Measurements from ENCODE around the gene MNT. TPM values are rescaled to one million over a fixed set of nuclear protein-coding genes. Genes with fewer than 3 reads are reported as not detected.

The MNT gene
- total and polyA plus RNA-seq, 8 donors = 10.9 to 31.9 (median 16.3) TPM

DNA sequence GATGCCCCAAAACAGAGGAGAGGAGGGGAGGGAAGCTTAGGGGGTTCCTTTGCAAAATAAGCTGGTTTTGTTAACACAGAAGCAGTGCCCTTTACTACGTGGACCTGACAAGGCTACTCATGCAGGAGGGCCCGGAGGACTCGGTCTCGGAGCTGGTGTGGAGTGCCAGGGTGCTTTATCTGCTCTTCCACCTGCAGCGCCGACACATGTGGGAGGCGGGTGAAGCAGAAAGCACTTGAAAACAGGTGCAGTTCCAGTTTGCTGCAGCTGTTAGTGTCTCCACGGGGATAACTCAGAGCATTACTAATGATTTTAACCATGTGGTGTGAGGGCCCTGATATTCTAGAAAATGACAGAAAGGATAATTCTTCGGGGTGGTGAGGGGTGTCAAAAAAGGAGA, 35.0 kb upstream of the MNT start:
- no peak for DNase-seq
- Histone ChIP-seq H3K9me3 (no peaks in the 10 kb centered on the region), H3K4me3 (no peak overlapping the region), H3K4me1 (peaks cover 0 to 25% of the 10 kb centered on the region in 2 donors), H3K27ac (no peak overlapping the region), H3K27me3 (no peaks in the 10 kb centered on the region), H3K36me3 (peaks cover 0 to 55% of the 10 kb centered on the region in 2 donors)
- TF ChIP-seq CTCF (IDR thresholded peaks at IDR 0.05) = no peak
- no peak for ATAC-seq
- intact Hi-C loops (cut with DNase I) = no loop called here

DNA sequence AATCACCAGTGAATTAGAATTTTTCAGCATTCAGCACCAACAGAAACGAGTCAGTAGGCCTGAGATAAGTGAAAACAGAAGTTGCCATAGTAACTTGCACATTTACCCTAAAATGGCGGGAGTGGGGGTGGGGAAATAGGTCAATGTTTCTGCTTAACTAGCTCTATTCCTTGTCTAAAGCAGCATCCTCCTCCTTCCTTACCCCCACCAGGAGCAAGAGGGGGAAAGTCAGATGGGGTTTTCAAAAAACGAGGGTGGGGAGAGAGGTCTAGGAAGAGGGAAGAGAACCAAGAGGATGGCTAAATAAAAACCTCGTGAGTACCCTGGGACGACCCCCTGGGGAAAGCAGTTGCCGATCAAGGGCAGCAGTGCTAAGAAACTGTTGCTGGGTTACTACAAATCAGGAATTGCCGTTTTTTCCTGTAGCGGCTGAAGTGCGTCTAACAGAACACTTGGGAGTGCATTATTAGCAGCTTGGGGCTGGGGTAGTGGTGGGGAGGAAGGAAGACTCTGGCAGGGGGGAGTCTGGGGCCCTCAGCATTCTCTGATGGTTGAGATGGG, 34.4 kb upstream of the MNT start:
- no peak for TF ChIP-seq CTCF (IDR thresholded peaks at IDR 0.05)
- peaks cover 0 to 22% of the 10 kb centered on the region in 2 donors for H3K4me1 ChIP-seq
- H3K4me3 ChIP-seq = no peak overlapping the region
- no peak overlapping the region for H3K27ac ChIP-seq
- ATAC-seq (no peak), DNase-seq (no peak)
- no peaks in the 10 kb centered on the region for H3K9me3 ChIP-seq
- no peaks in the 10 kb centered on the region for H3K27me3 ChIP-seq
- peaks cover 0 to 54% of the 10 kb centered on the region in 2 donors for H3K36me3 ChIP-seq
- intact Hi-C loops (cut with DNase I) = no loop called here

DNA sequence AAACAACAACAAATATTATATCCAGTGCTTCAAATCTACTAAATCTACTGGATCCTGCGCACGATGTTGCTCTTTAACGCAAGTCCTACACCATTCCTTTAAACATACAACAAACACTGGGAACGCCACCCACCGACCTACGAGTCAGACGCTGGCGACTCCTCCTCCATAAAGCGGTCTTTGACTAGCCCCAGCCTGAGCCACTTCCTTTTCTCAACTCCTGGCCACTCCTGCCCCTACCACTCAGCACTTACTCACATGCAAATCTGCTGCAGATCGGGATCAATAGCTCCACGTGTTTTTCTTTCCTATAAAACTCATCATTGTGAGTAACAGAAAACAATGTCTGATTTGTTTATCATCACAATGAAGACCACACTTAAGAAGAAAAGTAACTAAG, 32.8 kb upstream of the MNT start:
- ATAC-seq = no peak
- no peak overlapping the region for H3K27ac ChIP-seq
- H3K4me3 ChIP-seq = no peak overlapping the region
- DNase-seq = no peak
- intact Hi-C loops (cut with DNase I) = no loop called here
- H3K36me3 ChIP-seq = peaks cover 0 to 54% of the 10 kb centered on the region in 2 donors
- no peaks in the 10 kb centered on the region for H3K9me3 ChIP-seq
- TF ChIP-seq CTCF (IDR thresholded peaks at IDR 0.05) = no peak
- H3K4me1 ChIP-seq = peaks cover 0 to 7% of the 10 kb centered on the region in 2 donors
- no peaks in the 10 kb centered on the region for H3K27me3 ChIP-seq

DNA sequence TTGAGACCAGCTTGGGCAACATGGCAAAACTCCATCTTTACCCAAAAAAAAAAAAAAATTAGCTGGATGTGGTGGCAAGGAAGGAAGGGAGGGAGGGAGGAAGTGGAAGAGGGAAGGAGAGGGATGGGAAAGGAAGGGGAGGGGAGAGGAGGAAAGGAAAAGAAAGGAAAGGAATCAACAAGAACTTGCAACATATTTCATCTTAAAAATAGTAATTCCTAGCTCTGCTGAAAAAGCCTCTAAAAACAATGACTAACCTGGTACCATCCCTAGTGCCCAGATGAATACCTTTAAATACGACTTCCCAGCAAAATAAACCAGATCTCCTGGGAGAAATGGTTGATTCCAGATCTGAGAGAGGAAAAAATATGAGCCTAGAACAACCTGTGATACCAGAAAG, 27.1 kb upstream of the MNT start:
- Histone ChIP-seq H3K4me3 (no peak overlapping the region), H3K27me3 (no peaks in the 10 kb centered on the region), H3K27ac (no peak overlapping the region), H3K9me3 (no peaks in the 10 kb centered on the region), H3K4me1 (no peaks in the 10 kb centered on the region), H3K36me3 (peaks cover 0 to 2% of the 10 kb centered on the region in 2 donors)
- no peak for TF ChIP-seq CTCF (IDR thresholded peaks at IDR 0.05)
- ATAC-seq (no peak), DNase-seq (no peak)
- intact Hi-C loops (cut with DNase I) = no loop called here

GRCh38 chr17:2427215-2427614, 26.4 kb upstream of the MNT start:
- Histone ChIP-seq H3K4me3 (no peak overlapping the region), H3K9me3 (no peaks in the 10 kb centered on the region), H3K27ac (no peak overlapping the region), H3K27me3 (no peaks in the 10 kb centered on the region), H3K36me3 (no peaks in the 10 kb centered on the region), H3K4me1 (no peaks in the 10 kb centered on the region)
- TF ChIP-seq CTCF (IDR thresholded peaks at IDR 0.05) = no peak
- intact Hi-C loops (cut with DNase I) = no loop called here
- ATAC-seq (no peak), DNase-seq (no peak)
